Activated CD4-positive, alpha-beta memory T cell treated with anti-CD3 and anti-CD28 coated beads for 36 hours (primary cell): ENCODE data around the gene TOMM40. TPM values are rescaled to one million over a fixed set of nuclear protein-coding genes. Genes with fewer than 3 reads are reported as not detected.
"Not testable (repeated sequence)": the region's sequence is repeated elsewhere in the genome, so short reads cannot be mapped to it uniquely, and the experiment has no call there.

ENCODE experiments used
- CTCF ChIA-PET: fragments of 350-600 bp; sonication (Branson Sonifier 250); formaldehyde crosslinking; loops from one replicate; lab custom pipeline; 2021; ENCODE audit warnings: antibody characterized with exemption, inconsistent platforms; lab: Charles Lee
- POLR2A ChIA-PET: fragments of 350-600 bp; sonication (Branson Sonifier 250); formaldehyde crosslinking; loops from one replicate; lab custom pipeline; 2021; ENCODE audit warnings: antibody characterized with exemption; lab: Charles Lee
- DNase-seq: peaks from one replicate; pipeline ENCODE4 v3.0.0-alpha.2; 2020
- H3K27ac Mint-ChIP-seq: one replicate; pipeline ENCODE4 v1.8.0; 2021; ENCODE audit warnings: mixed read lengths
- H3K27me3 Mint-ChIP-seq: one replicate; pipeline ENCODE4 v1.8.0; 2021; ENCODE audit warnings: mixed read lengths
- H3K36me3 Mint-ChIP-seq: one replicate; pipeline ENCODE4 v1.8.0; 2021; ENCODE audit warnings: mixed read lengths
- H3K4me1 Mint-ChIP-seq: one replicate; pipeline ENCODE4 v1.8.0; 2021; ENCODE audit warnings: low read depth, mixed read lengths
- H3K4me3 Mint-ChIP-seq: one replicate; pipeline ENCODE4 v1.8.0; 2021; ENCODE audit warnings: mild to moderate bottlenecking, mixed read lengths
- H3K9me3 Mint-ChIP-seq: one replicate; pipeline ENCODE4 v1.8.0; 2021; ENCODE audit warnings: mixed read lengths
- intact Hi-C: fragments of 100-400 bp; cut with micrococcal nuclease; formaldehyde crosslinking; loops from one replicate; pipeline ENCODE4 v1.15.1; 2023
- total RNA-seq, 2 experiments: library from RNA; stranded (reverse); gene quantifications; one replicate each; pipeline ENCODE4 v1.2.3, GENCODE V29; 2021

The TOMM40 gene
- total RNA-seq, 2 experiments from 2014 or later = 86.4 to 87.1 TPM

DNA sequence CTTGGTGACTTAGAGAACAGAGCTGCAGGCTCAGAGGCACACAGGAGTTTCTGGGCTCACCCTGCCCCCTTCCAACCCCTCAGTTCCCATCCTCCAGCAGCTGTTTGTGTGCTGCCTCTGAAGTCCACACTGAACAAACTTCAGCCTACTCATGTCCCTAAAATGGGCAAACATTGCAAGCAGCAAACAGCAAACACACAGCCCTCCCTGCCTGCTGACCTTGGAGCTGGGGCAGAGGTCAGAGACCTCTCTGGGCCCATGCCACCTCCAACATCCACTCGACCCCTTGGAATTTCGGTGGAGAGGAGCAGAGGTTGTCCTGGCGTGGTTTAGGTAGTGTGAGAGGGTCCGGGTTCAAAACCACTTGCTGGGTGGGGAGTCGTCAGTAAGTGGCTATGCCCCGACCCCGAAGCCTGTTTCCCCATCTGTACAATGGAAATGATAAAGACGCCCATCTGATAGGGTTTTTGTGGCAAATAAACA, 33.2 kb downstream of the TOMM40 start:
- ChIA-PET CTCF (no interaction called here), POLR2A (no interaction called here)
- Mint-ChIP-seq H3K36me3 (no peaks in the 10 kb centered on the region), H3K9me3 (no peaks in the 10 kb centered on the region), H3K27me3 (peaks cover 17% of the 10 kb centered on the region), H3K4me1 (peaks cover 4% of the 10 kb centered on the region), H3K27ac (no peak overlapping the region), H3K4me3 (no peak overlapping the region)
- DNase-seq = no peak
- intact Hi-C loops = no loop called here

GRCh38 chr19:44925114-44925891, 34.2 kb downstream of the TOMM40 start:
- POLR2A ChIA-PET = no interaction called here
- no peak overlapping the region for H3K27ac Mint-ChIP-seq
- no peaks in the 10 kb centered on the region for H3K36me3 Mint-ChIP-seq
- no peaks in the 10 kb centered on the region for H3K9me3 Mint-ChIP-seq
- H3K4me1 Mint-ChIP-seq = peaks cover 4% of the 10 kb centered on the region
- DNase-seq = no peak
- peaks cover 17% of the 10 kb centered on the region for H3K27me3 Mint-ChIP-seq
- intact Hi-C loops = no loop called here
- no peak overlapping the region for H3K4me3 Mint-ChIP-seq
- CTCF ChIA-PET = no interaction called here

- DNase-seq, H3K27ac Mint-ChIP-seq, H3K4me1 Mint-ChIP-seq, H3K36me3 Mint-ChIP-seq, intact Hi-C loops, H3K4me3 Mint-ChIP-seq, POLR2A ChIA-PET, CTCF ChIA-PET, H3K9me3 Mint-ChIP-seq: not testable (repeated sequence)
- H3K27me3 Mint-ChIP-seq = peaks cover 17% of the 10 kb centered on the region
Observed at GRCh38 chr19:44926245-44927077, 35.4 kb downstream of the TOMM40 start.

GRCh38 chr19:44927746-44928145, 36.7 kb downstream of the TOMM40 start:
- Mint-ChIP-seq H3K36me3 (no peaks in the 10 kb centered on the region), H3K9me3 (no peaks in the 10 kb centered on the region), H3K4me3 (no peak overlapping the region), H3K27me3 (peaks cover 17% of the 10 kb centered on the region), H3K4me1 (peaks cover 4% of the 10 kb centered on the region), H3K27ac (no peak overlapping the region)
- no peak for DNase-seq
- POLR2A ChIA-PET = no interaction called here
- intact Hi-C loops = no loop called here
- CTCF ChIA-PET = interaction anchor here (0.7 kb wide), 1 partner anchor 61 kb away, joined by 3 read pairs; no protein-coding TSS in a partner anchor

DNA sequence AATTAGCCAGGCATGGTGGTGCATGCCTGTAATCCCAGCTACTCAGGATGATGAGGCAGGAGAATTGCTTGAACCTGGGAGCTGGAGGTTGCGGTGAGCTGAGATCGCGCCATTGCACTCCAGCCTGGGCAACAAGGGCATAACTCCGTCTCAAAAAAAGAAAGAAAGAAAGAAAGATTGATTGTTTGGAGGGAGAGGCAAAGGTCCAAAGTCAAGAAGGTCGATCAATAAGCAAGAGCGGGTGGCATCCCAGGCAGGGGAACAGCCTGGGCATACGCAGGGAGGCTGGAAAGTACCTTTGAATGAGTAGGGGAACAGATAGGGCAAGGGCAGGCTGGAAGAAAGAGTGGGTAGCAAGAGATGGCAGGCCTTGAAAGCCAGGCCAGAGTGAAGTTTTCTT, 39.0 kb downstream of the TOMM40 start:
- H3K36me3 Mint-ChIP-seq = no peaks in the 10 kb centered on the region
- ChIA-PET POLR2A (no interaction called here), CTCF (interaction anchor here (1.1 kb wide), 1 partner anchor 129 kb away, joined by 4 read pairs; no protein-coding TSS in a partner anchor)
- no peaks in the 10 kb centered on the region for H3K9me3 Mint-ChIP-seq
- H3K4me1 Mint-ChIP-seq = peaks cover 4% of the 10 kb centered on the region
- H3K27me3 Mint-ChIP-seq = peaks cover 17% of the 10 kb centered on the region
- no peak overlapping the region for H3K4me3 Mint-ChIP-seq
- intact Hi-C loops = no loop called here
- no peak overlapping the region for H3K27ac Mint-ChIP-seq
- DNase-seq = no peak

DNA sequence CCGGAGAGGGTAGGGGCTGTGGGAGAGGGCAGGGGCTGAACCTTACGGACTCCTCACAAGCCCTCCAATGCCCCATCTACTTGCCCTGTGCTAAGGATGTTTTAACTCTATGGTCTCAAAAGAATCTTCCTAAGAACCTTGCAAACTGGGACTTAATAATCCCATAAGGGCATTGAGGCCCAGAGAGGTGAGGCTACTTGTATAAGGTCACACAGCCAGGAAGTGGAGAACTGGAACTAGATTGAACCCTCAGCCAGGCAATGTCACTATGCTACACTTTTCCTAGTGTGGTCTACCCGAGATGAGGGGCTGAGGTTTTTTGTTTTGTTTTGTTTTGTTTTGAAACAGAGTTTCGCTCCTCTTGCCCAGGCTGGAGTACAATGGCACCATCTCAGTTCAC, 40.5 kb downstream of the TOMM40 start:
- CTCF ChIA-PET = interaction anchor here (0.7 kb wide), 1 partner anchor 203 kb away, joined by 7 read pairs; no protein-coding TSS in a partner anchor
- no peak overlapping the region for H3K4me3 Mint-ChIP-seq
- POLR2A ChIA-PET = no interaction called here
- no peak overlapping the region for H3K27ac Mint-ChIP-seq
- peaks cover 5% of the 10 kb centered on the region for H3K27me3 Mint-ChIP-seq
- H3K9me3 Mint-ChIP-seq = no peaks in the 10 kb centered on the region
- H3K36me3 Mint-ChIP-seq = no peaks in the 10 kb centered on the region
- intact Hi-C loops = no loop called here
- H3K4me1 Mint-ChIP-seq = peaks cover 4% of the 10 kb centered on the region
- no peak for DNase-seq

- Mint-ChIP-seq H3K4me3 (no peak overlapping the region), H3K9me3 (no peaks in the 10 kb centered on the region), H3K4me1 (no peaks in the 10 kb centered on the region), H3K27ac (no peak overlapping the region), H3K27me3 (no peaks in the 10 kb centered on the region), H3K36me3 (no peaks in the 10 kb centered on the region)
- DNase-seq = no peak
- ChIA-PET POLR2A (no interaction called here), CTCF (no interaction called here)
- intact Hi-C loops = no loop called here
Observed at GRCh38 chr19:44939668-44940067, 48.6 kb downstream of the TOMM40 start.

DNA sequence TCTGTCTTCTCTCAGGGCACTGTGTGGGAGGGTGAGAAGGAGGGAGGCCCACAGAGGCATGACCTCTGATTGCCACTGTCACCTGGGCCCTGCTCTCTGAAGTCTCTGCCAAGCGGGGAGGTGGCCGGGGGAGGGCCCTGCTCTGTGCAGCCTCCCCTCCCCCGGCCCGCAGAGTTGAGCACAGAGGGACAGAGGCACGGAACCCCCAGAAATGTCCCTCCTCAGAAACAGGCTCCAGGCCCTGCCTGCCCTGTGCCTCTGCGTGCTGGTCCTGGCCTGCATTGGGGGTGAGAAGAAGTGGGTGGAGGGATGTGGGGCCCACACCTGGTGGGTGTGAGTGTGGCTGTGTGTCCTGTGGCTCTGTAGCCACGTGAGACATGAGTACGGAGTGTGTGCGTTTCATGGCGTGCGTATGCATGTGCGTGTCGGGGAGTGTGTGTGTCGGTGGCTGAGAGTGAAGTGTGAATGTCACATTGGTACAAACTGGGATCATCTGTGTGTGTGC, 51.1 kb downstream of the TOMM40 start, which contains the start of gene APOC4:
Gene APOC4 (plus strand): TSS at position 171 of the 505 bp plus-strand sequence. CDS start 41 bp downstream, at position 212.
- no peak for DNase-seq
- Mint-ChIP-seq H3K4me1 (no peaks in the 10 kb centered on the region), H3K27me3 (no peaks in the 10 kb centered on the region), H3K4me3 (no peak within 1 kb of the TSS), H3K9me3 (no peaks in the 10 kb centered on the region), H3K27ac (no peak within 1 kb of the TSS), H3K36me3 (no peaks in the 10 kb centered on the region)
- ChIA-PET CTCF (no interaction called here), POLR2A (no interaction called here)
- intact Hi-C loops = no loop called here

DNA sequence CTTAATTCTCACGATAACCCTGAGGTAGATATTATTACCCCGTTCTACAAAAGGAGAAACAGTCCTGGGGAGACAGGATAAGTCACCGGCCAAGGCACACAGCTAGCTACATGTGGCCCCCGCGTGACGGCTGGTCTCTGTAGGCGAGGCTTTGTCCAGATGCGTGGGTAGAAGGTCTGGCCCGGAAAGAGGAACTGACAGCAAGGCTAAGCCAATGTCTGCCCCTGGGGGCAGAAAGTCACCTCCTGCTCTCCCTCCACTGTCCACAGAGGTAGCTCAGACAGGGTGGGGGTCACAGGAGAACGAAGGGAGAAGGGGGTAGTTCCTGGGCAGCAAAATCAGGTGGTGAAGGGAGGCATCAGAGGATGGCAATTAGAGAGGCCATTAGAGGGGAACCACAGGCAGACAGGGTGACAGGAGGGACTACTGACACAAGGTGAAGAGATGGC, 52.8 kb downstream of the TOMM40 start:
- H3K4me3 Mint-ChIP-seq = no peak overlapping the region
- no peaks in the 10 kb centered on the region for H3K9me3 Mint-ChIP-seq
- POLR2A ChIA-PET = no interaction called here
- no peaks in the 10 kb centered on the region for H3K36me3 Mint-ChIP-seq
- no peaks in the 10 kb centered on the region for H3K27me3 Mint-ChIP-seq
- CTCF ChIA-PET = no interaction called here
- intact Hi-C loops = no loop called here
- DNase-seq = no peak
- H3K27ac Mint-ChIP-seq = no peak overlapping the region
- no peaks in the 10 kb centered on the region for H3K4me1 Mint-ChIP-seq

- peaks cover 2% of the 10 kb centered on the region for H3K4me1 Mint-ChIP-seq
- H3K27me3 Mint-ChIP-seq = no peaks in the 10 kb centered on the region
- H3K4me3 Mint-ChIP-seq = no peak overlapping the region
- no peaks in the 10 kb centered on the region for H3K9me3 Mint-ChIP-seq
- POLR2A ChIA-PET = no interaction called here
- H3K27ac Mint-ChIP-seq = no peak overlapping the region
- intact Hi-C loops = no loop called here
- CTCF ChIA-PET = no interaction called here
- no peak for DNase-seq
- no peaks in the 10 kb centered on the region for H3K36me3 Mint-ChIP-seq
Observed at GRCh38 chr19:44947041-44947581, 56.1 kb downstream of the TOMM40 start.

DNA sequence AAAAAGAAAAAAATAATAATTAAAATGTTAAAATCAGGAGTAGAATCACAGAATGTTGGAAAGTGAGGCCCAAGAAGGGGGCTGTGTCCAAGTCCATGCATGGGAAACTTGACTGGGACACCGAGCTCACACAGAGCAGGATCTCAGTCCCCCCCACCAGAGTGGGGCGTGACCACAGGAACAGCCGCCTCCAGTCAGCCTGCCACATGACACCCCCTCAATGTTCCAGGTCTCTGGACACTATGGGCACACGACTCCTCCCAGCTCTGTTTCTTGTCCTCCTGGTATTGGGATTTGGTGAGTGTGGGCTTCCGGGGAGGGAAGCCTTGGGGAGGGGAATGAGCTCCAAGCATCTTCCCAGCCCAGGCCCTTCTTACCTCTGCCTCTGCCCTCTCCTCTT, 57.2 kb downstream of the TOMM40 start:
- ChIA-PET CTCF (interaction anchor here (0.6 kb wide), 1 partner anchor 40 kb away, joined by 3 read pairs; no protein-coding TSS in a partner anchor), POLR2A (no interaction called here)
- intact Hi-C loops = no loop called here
- H3K27me3 Mint-ChIP-seq = no peaks in the 10 kb centered on the region
- no peaks in the 10 kb centered on the region for H3K9me3 Mint-ChIP-seq
- H3K4me3 Mint-ChIP-seq = no peak overlapping the region
- DNase-seq = no peak
- peaks cover 2% of the 10 kb centered on the region for H3K4me1 Mint-ChIP-seq
- no peaks in the 10 kb centered on the region for H3K36me3 Mint-ChIP-seq
- H3K27ac Mint-ChIP-seq = no peak overlapping the region
